Thyroid gland (tissue), 4 donors: ENCODE measurements around the gene E2F8. TPM values are rescaled to one million over a fixed set of nuclear protein-coding genes. Genes with fewer than 3 reads are reported as not detected.

ENCODE experiments used
- DNase-seq, 2 donors: peaks; one replicate each; pipeline ENCODE4 v3.0.0-alpha.2; 2019
- H3K27ac ChIP-seq, 3 donors: fragments of 200-600 bp; sonication (generic); 1 replicate in 2 of 3; 2 replicates in 1 of 3; pipeline ENCODE4 v1.5.1; 2016 to 2019; ENCODE audit warnings: mild to moderate bottlenecking in 1 of 3, moderate library complexity in 1 of 3
- H3K27me3 ChIP-seq: fragments of 200-600 bp; sonication (generic); one replicate; pipeline ENCODE4 v1.5.1; 2019
- H3K36me3 ChIP-seq, 2 donors: fragments of 200-600 bp; sonication (generic); one replicate each; pipeline ENCODE4 v1.5.1; 2016 to 2019
- H3K4me1 ChIP-seq, 2 donors: fragments of 200-600 bp; sonication (generic); one replicate each; pipeline ENCODE4 v1.5.1; 2017 to 2019
- H3K4me3 ChIP-seq, 3 donors: fragments of 200-600 bp; sonication (generic); replicated peaks in 1 of 3; 1 replicate in 2 of 3; 2 replicates in 1 of 3; pipeline ENCODE4 v1.5.1; 2016; ENCODE audit warnings: mild to moderate bottlenecking in 1 of 3
- H3K9me3 ChIP-seq: fragments of 200-600 bp; sonication (generic); one replicate; pipeline ENCODE4 v1.5.1; 2017
- CTCF ChIP-seq, 6 experiments: fragments of 200-600 bp in 3 of 6; fragments of 450-650 bp in 3 of 6; sonication (generic) in 3 of 6; IDR thresholded peaks; one replicate each; pipeline ENCODE4 v1.5.1; 2016 to 2019; ENCODE audit warnings: antibody characterized with exemption in 6 of 6, mild to moderate bottlenecking in 2 of 6, inconsistent platforms in 1 of 6, moderate library complexity in 1 of 6
- POLR2A ChIP-seq, 2 donors: fragments of 450-650 bp; IDR thresholded peaks; one replicate each; pipeline ENCODE4 v1.6.1; 2017; ENCODE audit warnings: antibody characterized with exemption in 2 of 2, mild to moderate bottlenecking in 2 of 2, moderate library complexity in 1 of 2
- WGBS, 2 donors: methylation state at CpG; one replicate each; pipeline ENCODE4 v1.1.5; 2017; 5-methylcytosine and 5-hydroxymethylcytosine counted together
- intact Hi-C: fragments of 100-400 bp; cut with DNase I; formaldehyde crosslinking; loops from one replicate; pipeline ENCODE4 v1.15.1; 2023
- total RNA-seq, 4 donors: library from RNA; depleted of rRNA; stranded (reverse); fragments of >200 nt; gene quantifications; one replicate each; pipeline ENCODE4 v1.2.3, GENCODE V29; 2016

E2F8 gene
- total RNA-seq, 4 donors from 2014 or later = not detected

- Histone ChIP-seq H3K4me3 (no peak overlapping the region), H3K4me1 (no peaks in the 10 kb centered on the region), H3K9me3 (no peaks in the 10 kb centered on the region), H3K27ac (no peak overlapping the region), H3K36me3 (no peaks in the 10 kb centered on the region), H3K27me3 (no peaks in the 10 kb centered on the region)
- intact Hi-C loops = no loop called here
- DNase-seq = no peak
- TF ChIP-seq CTCF (IDR thresholded peaks at IDR 0.05) = no peak
- no peak for TF ChIP-seq POLR2A (IDR thresholded peaks at IDR 0.05)
- 92 to 93% methylated on average over 6 of the region's 6 CpGs for WGBS, 2 donors
Observed at GRCh38 chr11:19226378-19227195, 14.2 kb downstream of the E2F8 start.

- TF ChIP-seq POLR2A (IDR thresholded peaks at IDR 0.05) = no peak
- TF ChIP-seq CTCF (IDR thresholded peaks at IDR 0.05) = no peak
- no peak overlapping the region for H3K27ac ChIP-seq
- H3K9me3 ChIP-seq = no peaks in the 10 kb centered on the region
- no peak for DNase-seq
- H3K27me3 ChIP-seq = no peaks in the 10 kb centered on the region
- no peak overlapping the region for H3K4me3 ChIP-seq
- intact Hi-C loops = no loop called here
- H3K36me3 ChIP-seq = no peaks in the 10 kb centered on the region
- no peaks in the 10 kb centered on the region for H3K4me1 ChIP-seq
- 94% methylated on average over 3 of the region's 3 CpGs for WGBS, 2 donors
Observed at GRCh38 chr11:19225581-19225980, 15.2 kb downstream of the E2F8 start.

- intact Hi-C loops = no loop called here
- 96 to 97% methylated on average over 6 of the region's 6 CpGs for WGBS, 2 donors
- H3K27ac ChIP-seq = no peak overlapping the region
Observed at GRCh38 chr11:19225123-19225522, 15.6 kb downstream of the E2F8 start.

GRCh38 chr11:19220903-19221724, 19.6 kb downstream of the E2F8 start:
- Histone ChIP-seq H3K27me3 (no peaks in the 10 kb centered on the region), H3K36me3 (no peaks in the 10 kb centered on the region), H3K27ac (no peak overlapping the region), H3K9me3 (no peaks in the 10 kb centered on the region), H3K4me3 (no peak overlapping the region), H3K4me1 (no peaks in the 10 kb centered on the region)
- DNase-seq = peak; percentile 75
- TF ChIP-seq POLR2A (IDR thresholded peaks at IDR 0.05) = no peak
- TF ChIP-seq CTCF (IDR thresholded peaks at IDR 0.05) = no peak
- intact Hi-C loops = no loop called here
- 32 to 34% methylated on average over 3 of the region's 3 CpGs for WGBS, 2 donors

More at GRCh38 chr11:19225123-19225522, 15.6 kb downstream of the E2F8 start:
- no peak for DNase-seq
- Histone ChIP-seq H3K9me3 (no peaks in the 10 kb centered on the region), H3K27me3 (no peaks in the 10 kb centered on the region), H3K4me3 (no peak overlapping the region), H3K36me3 (no peaks in the 10 kb centered on the region), H3K4me1 (no peaks in the 10 kb centered on the region)
- TF ChIP-seq CTCF (IDR thresholded peaks at IDR 0.05) (no peak), POLR2A (IDR thresholded peaks at IDR 0.05) (no peak)
